ENCODE results near the gene ZNF385A. TPM values are rescaled to one million over a fixed set of nuclear protein-coding genes. Genes with fewer than 3 reads are reported as not detected.

Gene ZNF385A
- total RNA-seq, 1 experiment from 2014 or later: 12.2 TPM

DNA sequence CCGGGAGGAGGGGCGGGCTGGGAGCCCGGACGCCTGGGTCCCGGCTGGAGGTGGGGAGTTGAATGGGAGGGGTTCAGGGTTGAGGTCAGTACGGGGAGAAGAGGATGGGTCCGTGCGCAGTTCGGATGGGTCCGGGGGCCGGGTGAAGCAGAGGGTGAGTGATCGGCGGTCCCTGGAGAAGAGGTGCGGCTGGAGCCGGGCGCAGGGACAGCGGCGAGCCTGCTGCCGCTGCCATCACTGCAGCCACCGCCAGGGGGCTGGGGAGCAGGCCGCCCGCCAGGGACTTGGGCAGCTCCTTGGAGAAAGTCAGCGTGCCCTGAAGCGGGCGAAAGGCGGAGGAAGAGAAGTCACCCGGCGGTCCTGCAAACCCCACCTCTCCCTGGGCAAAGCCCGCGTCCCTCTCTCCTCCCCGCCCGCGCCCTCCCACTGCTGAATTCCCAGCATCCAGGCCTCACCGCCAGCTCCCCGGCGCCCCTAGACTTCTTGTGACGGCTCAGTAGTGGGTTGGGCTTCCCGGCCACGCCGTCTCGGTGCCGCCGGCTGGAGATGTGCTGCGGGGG lies 14.3 kb downstream of the ZNF385A start:
- H3K9ac ChIP-seq (ENCODE audit: low read length): peak overlapping the region; percentile 42; the same call in 1 of the 2 replicates
- peaks cover 19% of the 10 kb centered on the region for H3K4me1 ChIP-seq (ENCODE audit: low read length)
- no peaks in the 10 kb centered on the region for H3K27me3 ChIP-seq (ENCODE audit: low read length)
- no peaks in the 10 kb centered on the region for H3K9me3 ChIP-seq (ENCODE audit: low read length)
- H4K20me1 ChIP-seq (ENCODE audit: insufficient read depth, low read depth, low read length): no peaks in the 10 kb centered on the region
- no peaks in the 10 kb centered on the region for H3K79me2 ChIP-seq (ENCODE audit: low read length)
- peak overlapping the region; percentile 13; the same call in 1 of the 2 replicates for H3K4me3 ChIP-seq (ENCODE audit: low read length)
- peak; percentile 69 for DNase-seq
- H3K4me2 ChIP-seq (ENCODE audit: low read depth, low read length, poor library complexity, severe bottlenecking): peak overlapping the region; percentile 46
- no peaks in the 10 kb centered on the region for H3K36me3 ChIP-seq (ENCODE audit: insufficient read depth, low read length)
- no peak overlapping the region for H2AFZ ChIP-seq (ENCODE audit: low read length)
- no peak overlapping the region for H3K27ac ChIP-seq (ENCODE audit: low read length)
- H3K9me2 ChIP-seq (replicated peaks; ENCODE audit: insufficient read depth, low read length): no peaks in the 10 kb centered on the region

- no peaks in the 10 kb centered on the region for H3K27me3 ChIP-seq (ENCODE audit: low read length)
- peak overlapping the region; percentile 46 for H3K4me2 ChIP-seq (ENCODE audit: low read depth, low read length, poor library complexity, severe bottlenecking)
- H3K4me1 ChIP-seq (ENCODE audit: low read length): peaks cover 19% of the 10 kb centered on the region
- peak overlapping the region; percentile 42; the same call in 1 of the 2 replicates for H3K9ac ChIP-seq (ENCODE audit: low read length)
- peak overlapping the region; percentile 13 for H3K4me3 ChIP-seq (ENCODE audit: low read length)
- no peaks in the 10 kb centered on the region for H3K79me2 ChIP-seq (ENCODE audit: low read length)
- H3K36me3 ChIP-seq (ENCODE audit: insufficient read depth, low read length): no peaks in the 10 kb centered on the region
- no peak overlapping the region for H2AFZ ChIP-seq (ENCODE audit: low read length)
- no peak for DNase-seq
- H4K20me1 ChIP-seq (ENCODE audit: insufficient read depth, low read depth, low read length): no peaks in the 10 kb centered on the region
- H3K27ac ChIP-seq (ENCODE audit: low read length): no peak overlapping the region
- no peaks in the 10 kb centered on the region for H3K9me2 ChIP-seq (replicated peaks; ENCODE audit: insufficient read depth, low read length)
- H3K9me3 ChIP-seq (ENCODE audit: low read length): no peaks in the 10 kb centered on the region
Measured at GRCh38 chr12:54369597-54370131, 14.9 kb downstream of the ZNF385A start.

DNA sequence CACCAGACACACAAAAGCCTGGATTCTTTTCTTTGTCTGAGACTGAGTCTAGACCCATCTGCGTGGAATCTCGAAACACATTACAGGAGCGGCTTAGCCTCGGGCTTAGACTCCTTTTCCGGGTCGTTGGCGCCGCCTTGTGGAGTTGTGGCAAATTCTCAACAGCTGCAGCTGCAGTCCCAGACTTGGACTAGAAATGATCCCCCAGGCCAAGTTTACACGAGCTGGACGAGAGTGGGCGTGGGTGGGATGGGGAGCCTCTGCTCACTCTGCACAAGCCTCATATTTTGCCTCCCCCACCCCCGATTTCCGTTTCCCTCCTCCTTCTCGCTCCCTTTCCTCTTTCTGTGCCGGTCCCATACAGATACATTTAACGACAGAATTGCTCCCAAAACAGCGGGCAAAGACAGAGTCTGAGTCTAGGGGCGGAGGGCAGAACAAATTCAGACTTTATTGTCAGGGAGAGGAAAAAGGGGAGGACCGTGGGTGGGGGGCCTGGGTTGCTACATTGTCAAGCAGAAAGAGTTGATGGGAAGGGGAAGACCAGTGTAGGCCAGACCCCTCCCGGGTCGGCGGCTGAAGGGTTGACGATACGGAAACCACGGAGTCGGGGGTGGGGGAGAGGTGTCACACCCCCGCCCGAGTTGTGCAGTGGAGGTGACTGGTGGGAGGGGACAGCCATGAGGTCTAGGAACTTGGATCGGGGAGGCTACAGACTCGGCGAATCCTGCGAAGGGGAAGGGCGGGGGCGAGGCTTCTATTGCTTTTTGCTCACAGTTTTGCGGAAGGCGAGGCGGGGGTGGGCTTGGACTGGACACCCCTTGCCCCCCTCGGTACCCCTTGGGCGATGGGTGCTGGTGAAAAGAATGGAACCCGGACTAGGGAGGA lies 15.6 kb downstream of the ZNF385A start:
- Histone ChIP-seq H3K27ac (ENCODE audit: low read length) (no peak overlapping the region), H3K36me3 (ENCODE audit: insufficient read depth, low read length) (no peaks in the 10 kb centered on the region), H3K27me3 (ENCODE audit: low read length) (no peaks in the 10 kb centered on the region), H2AFZ (ENCODE audit: low read length) (peak overlapping the region; percentile 57; the same call in 1 of the 2 replicates), H3K4me3 (ENCODE audit: low read length) (peak overlapping the region; percentile 14), H3K9me3 (ENCODE audit: low read length) (no peaks in the 10 kb centered on the region), H3K4me1 (ENCODE audit: low read length) (peaks cover 25% of the 10 kb centered on the region), H3K4me2 (ENCODE audit: low read depth, low read length, poor library complexity, severe bottlenecking) (peak overlapping the region; percentile 46), H4K20me1 (ENCODE audit: insufficient read depth, low read depth, low read length) (no peaks in the 10 kb centered on the region), H3K9me2 (replicated peaks; ENCODE audit: insufficient read depth, low read length) (no peaks in the 10 kb centered on the region), H3K79me2 (ENCODE audit: low read length) (no peaks in the 10 kb centered on the region), H3K9ac (ENCODE audit: low read length) (peak overlapping the region; percentile 52)
- peak; percentile 95 for DNase-seq

GRCh38 chr12:54368025-54368708 lies 16.4 kb downstream of the ZNF385A start:
- Histone ChIP-seq H4K20me1 (ENCODE audit: insufficient read depth, low read depth, low read length) (no peaks in the 10 kb centered on the region), H3K27ac (ENCODE audit: low read length) (no peak overlapping the region), H3K4me1 (ENCODE audit: low read length) (peaks cover 25% of the 10 kb centered on the region), H3K9me3 (ENCODE audit: low read length) (no peaks in the 10 kb centered on the region), H3K79me2 (ENCODE audit: low read length) (no peaks in the 10 kb centered on the region), H3K36me3 (ENCODE audit: insufficient read depth, low read length) (no peaks in the 10 kb centered on the region), H3K27me3 (ENCODE audit: low read length) (no peaks in the 10 kb centered on the region), H2AFZ (ENCODE audit: low read length) (peak overlapping the region; percentile 57; the same call in 1 of the 2 replicates), H3K9me2 (replicated peaks; ENCODE audit: insufficient read depth, low read length) (no peaks in the 10 kb centered on the region), H3K4me2 (ENCODE audit: low read depth, low read length, poor library complexity, severe bottlenecking) (peak overlapping the region; percentile 46), H3K4me3 (ENCODE audit: low read length) (0 out of 2 replicates have a peak overlapping the region, but pooled peaks have one; percentile 14), H3K9ac (ENCODE audit: low read length) (peak overlapping the region; percentile 52)
- DNase-seq: no peak

GRCh38 chr12:54364413-54364812 lies 20.1 kb downstream of the ZNF385A start, which contains the start of gene GPR84:
Gene GPR84, minus strand, starts transcription at chr12:54364486. Its CDS starts 635 bp downstream, at chr12:54363851.
- Histone ChIP-seq H3K27me3 (ENCODE audit: low read length) (no peaks in the 10 kb centered on the region), H3K79me2 (ENCODE audit: low read length) (no peaks in the 10 kb centered on the region), H3K36me3 (ENCODE audit: insufficient read depth, low read length) (no peaks in the 10 kb centered on the region), H3K9me3 (ENCODE audit: low read length) (no peaks in the 10 kb centered on the region), H3K27ac (ENCODE audit: low read length) (no peak within 1 kb of the TSS), H3K9me2 (replicated peaks; ENCODE audit: insufficient read depth, low read length) (no peaks in the 10 kb centered on the region), H3K4me2 (ENCODE audit: low read depth, low read length, poor library complexity, severe bottlenecking) (no peak within 1 kb of the TSS), H4K20me1 (ENCODE audit: insufficient read depth, low read depth, low read length) (no peaks in the 10 kb centered on the region), H3K4me1 (ENCODE audit: low read length) (peaks cover 31% of the 10 kb centered on the region), H3K9ac (ENCODE audit: low read length) (0 out of 2 replicates have a peak within 1 kb of the TSS, but pooled peaks have one; percentile 3), H3K4me3 (ENCODE audit: low read length) (no peak within 1 kb of the TSS), H2AFZ (ENCODE audit: low read length) (no peak within 1 kb of the TSS; the same call in 1 of the 2 replicates)
- no peak for DNase-seq

DNA sequence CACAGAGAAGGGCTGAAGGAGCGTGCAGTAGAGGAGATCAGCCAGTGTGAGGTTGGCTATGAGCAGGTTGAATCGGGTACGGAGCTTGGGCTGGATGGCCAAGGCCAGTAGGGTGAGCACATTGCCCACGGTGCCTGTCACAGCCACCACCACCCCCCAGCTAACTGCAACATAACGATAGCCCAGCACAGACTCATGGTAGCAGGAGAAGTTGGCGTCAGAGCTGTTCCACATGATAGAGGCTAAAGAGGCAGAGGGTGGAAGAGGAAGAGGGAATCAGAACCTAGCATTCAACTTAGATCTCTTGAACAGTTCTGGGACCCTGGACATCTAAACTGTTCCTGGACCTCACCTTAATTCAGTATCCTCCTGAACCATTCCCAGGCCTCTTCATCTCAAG lies 20.9 kb downstream of the ZNF385A start:
- DNase-seq: no peak
- Histone ChIP-seq H3K27me3 (ENCODE audit: low read length) (no peaks in the 10 kb centered on the region), H4K20me1 (ENCODE audit: insufficient read depth, low read depth, low read length) (no peaks in the 10 kb centered on the region)

DNA sequence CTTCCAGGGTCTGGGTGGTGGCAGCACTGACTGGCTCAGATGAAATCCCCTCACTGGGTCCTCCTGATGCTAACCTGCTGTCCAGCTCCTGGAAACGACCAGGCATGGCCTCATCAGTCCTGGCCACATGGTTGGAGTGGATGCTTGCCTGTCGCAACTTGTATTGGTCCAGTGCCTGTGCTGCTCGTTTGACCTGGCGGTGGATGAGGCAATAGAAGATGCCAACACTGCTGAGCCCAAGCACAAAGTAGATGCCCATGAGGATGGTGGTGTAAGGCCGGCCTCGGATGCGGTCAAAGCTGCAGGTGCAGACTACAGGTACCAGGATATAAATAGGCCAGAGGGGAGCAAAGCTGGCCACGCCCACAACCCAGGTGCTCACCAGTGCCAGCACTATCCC lies 21.5 kb downstream of the ZNF385A start:
- Histone ChIP-seq H3K27me3 (ENCODE audit: low read length) (no peaks in the 10 kb centered on the region), H2AFZ (ENCODE audit: low read length) (no peak overlapping the region), H3K9me2 (replicated peaks; ENCODE audit: insufficient read depth, low read length) (no peaks in the 10 kb centered on the region), H3K36me3 (ENCODE audit: insufficient read depth, low read length) (no peaks in the 10 kb centered on the region), H4K20me1 (ENCODE audit: insufficient read depth, low read depth, low read length) (no peaks in the 10 kb centered on the region), H3K79me2 (ENCODE audit: low read length) (no peaks in the 10 kb centered on the region), H3K9me3 (ENCODE audit: low read length) (no peaks in the 10 kb centered on the region), H3K27ac (ENCODE audit: low read length) (no peak overlapping the region), H3K4me2 (ENCODE audit: low read depth, low read length, poor library complexity, severe bottlenecking) (no peak overlapping the region), H3K4me3 (ENCODE audit: low read length) (no peak overlapping the region), H3K4me1 (ENCODE audit: low read length) (peaks cover 29% of the 10 kb centered on the region), H3K9ac (ENCODE audit: low read length) (no peak overlapping the region)
- no peak for DNase-seq

More for the DNA sequence above, 20.9 kb downstream of the ZNF385A start:
- Histone ChIP-seq H3K4me2 (ENCODE audit: low read depth, low read length, poor library complexity, severe bottlenecking) (no peak overlapping the region), H3K4me3 (ENCODE audit: low read length) (no peak overlapping the region), H3K9ac (ENCODE audit: low read length) (no peak overlapping the region), H3K9me3 (ENCODE audit: low read length) (no peaks in the 10 kb centered on the region), H2AFZ (ENCODE audit: low read length) (no peak overlapping the region), H3K36me3 (ENCODE audit: insufficient read depth, low read length) (no peaks in the 10 kb centered on the region), H3K79me2 (ENCODE audit: low read length) (no peaks in the 10 kb centered on the region), H3K4me1 (ENCODE audit: low read length) (peaks cover 27% of the 10 kb centered on the region), H3K27ac (ENCODE audit: low read length) (no peak overlapping the region), H3K9me2 (replicated peaks; ENCODE audit: insufficient read depth, low read length) (no peaks in the 10 kb centered on the region)
